Measurements from ENCODE around the gene CCDC150. TPM values are rescaled to one million over a fixed set of nuclear protein-coding genes. Genes with fewer than 3 reads are reported as not detected.

The CCDC150 gene
- total and polyA plus RNA-seq, 9 of the 15 experiments (the other 6 are each of a cell fraction or from before 2014, with no cell fraction given), result 4.4 to 23.1 (median 11.3) TPM

- ChIA-PET POLR2A (no interaction called here), CTCF (ENCODE audit: low intra/inter-chr PET ratio) (no interaction called here)
- no peaks in the 10 kb centered on the region for H4K20me1 ChIP-seq (replicated peaks; ENCODE audit: control insufficient read depth, insufficient read depth, low read length)
- no peak for FAIRE-seq
- no peak for DNase-seq (ENCODE audit: extremely low read depth in 1 of 4, low spot score in 3 of 4)
- no peak overlapping the region for H3K27ac ChIP-seq (ENCODE audit: extremely low read depth, low read depth, low read length)
- no peaks in the 10 kb centered on the region for H3K9me3 ChIP-seq (replicated peaks; ENCODE audit: control insufficient read depth, insufficient read depth, low read depth, low read length)
- H3K79me2 ChIP-seq (ENCODE audit: control insufficient read depth, insufficient read depth, low read length), result no peaks in the 10 kb centered on the region
- ATAC-seq, result no peak
- WGBS (ENCODE audit: insufficient coverage, low coverage, missing lambda C conversion rate), result 39% methylated on average over 3 of the region's 3 CpGs
- in situ Hi-C loops (cut with MboI) (loop anchor here (25.0 kb wide), 1 partner anchor 605 kb away; no protein-coding TSS in a partner anchor), intact Hi-C loops (cut with micrococcal nuclease) (no loop called here)
- TF ChIP-seq MTA2 (IDR thresholded peaks at IDR 0.05; ENCODE audit: low read depth) (no peak), RNF219 (CRISPR knock-in tag; IDR thresholded peaks at IDR 0.05) (no peak), KDM1A (IDR thresholded peaks at IDR 0.05) (no peak), CBX2 (IDR thresholded peaks at IDR 0.05; ENCODE audit: insufficient read depth, low read length, poor library complexity, severe bottlenecking) (no peak), SMAD1 (IDR thresholded peaks at IDR 0.05; ENCODE audit: low read depth, low read length, partially characterized antibody) (no peak), ZKSCAN3 (CRISPR knock-in tag; IDR thresholded peaks at IDR 0.05) (no peak), RCOR1 (IDR thresholded peaks at IDR 0.05; ENCODE audit: borderline replicate concordance in 1 of 2, low read depth in 2 of 2, low read length in 2 of 2) (no peak), ZNF436 (CRISPR knock-in tag; IDR thresholded peaks at IDR 0.05) (no peak), ZNF830 (CRISPR knock-in tag; IDR thresholded peaks at IDR 0.05) (no peak), TCF7L2 (IDR thresholded peaks at IDR 0.05; ENCODE audit: low read depth, low read length) (no peak), BRCA1 (IDR thresholded peaks at IDR 0.05) (no peak), BRCA1 (CRISPR knock-in tag; IDR thresholded peaks at IDR 0.05) (no peak), SMARCE1 (IDR thresholded peaks at IDR 0.05) (no peak), HMGN3 (IDR thresholded peaks at IDR 0.05; ENCODE audit: borderline replicate concordance, extremely low read depth, insufficient read length, low read depth, low read length) (no peak), KDM5B (IDR thresholded peaks at IDR 0.05; ENCODE audit: insufficient replicate concordance, low read depth, low read length) (no peak), CHD4 (IDR thresholded peaks at IDR 0.05; ENCODE audit: insufficient read depth, insufficient replicate concordance, low read depth, low read length, poor library complexity, severe bottlenecking) (no peak), THRAP3 (IDR thresholded peaks at IDR 0.05; ENCODE audit: borderline replicate concordance) (no peak), TSC22D4 (tag; IDR thresholded peaks at IDR 0.05) (no peak), MCM5 (IDR thresholded peaks at IDR 0.05; ENCODE audit: low read depth) (no peak)
- H3K4me1 ChIP-seq (replicated peaks in 1 of 2; ENCODE audit: control insufficient read depth in 2 of 2, insufficient read depth in 2 of 2, low read length in 2 of 2), result no peaks in the 10 kb centered on the region; a peak in 2 of 5 replicates
- no peak overlapping the region for H3K4me3 ChIP-seq
- H3K36me3 ChIP-seq (ENCODE audit: control insufficient read depth, insufficient read depth, low read length), result no peaks in the 10 kb centered on the region; the same call in 2 of the 3 replicates
- H3K4me2 ChIP-seq (ENCODE audit: insufficient read depth, low read length), result no peak overlapping the region
- BruUV-seq (replicated peaks), result no TSS peak
- H2AFZ ChIP-seq (ENCODE audit: low read depth, low read length), result no peak overlapping the region
- no peak overlapping the region for H3K9ac ChIP-seq (ENCODE audit: insufficient read depth in 1 of 2, low read depth in 2 of 2, low read length in 2 of 2)
- no peaks in the 10 kb centered on the region for H3K27me3 ChIP-seq (ENCODE audit: control insufficient read depth in 2 of 2, insufficient read depth in 2 of 2, low read length in 2 of 2)
- H3K9me1 ChIP-seq (ENCODE audit: control insufficient read depth, insufficient read depth, low read length), result no peaks in the 10 kb centered on the region
Measured at GRCh38 chr2:196742685-196743084, 103.2 kb downstream of the CCDC150 start.

Data from K562 (cell line).